PC-3 (cell line): ENCODE data around the gene KCNJ15.

ENCODE experiments used
- CTCF ChIP-seq: fragments of 300-600 bp; sonication (generic); conservative IDR thresholded peaks from 2 replicates; pipeline ENCODE4 v1.5.1; 2017; ENCODE audit warnings: antibody characterized with exemption, low read depth, mild to moderate bottlenecking, low read length
- EZH2 ChIP-seq: fragments of 300-600 bp; sonication (generic); IDR thresholded peaks from one replicate; pipeline ENCODE4 v1.6.1; 2017; ENCODE audit warnings: antibody characterized with exemption, mild to moderate bottlenecking, low read length; ENCODE audit not compliant: unreplicated experiment
- EZH2phosphoT487 ChIP-seq: fragments of 300-600 bp; sonication (generic); IDR thresholded peaks from 2 replicates; pipeline ENCODE4 v1.6.1; 2018; ENCODE audit warnings: mild to moderate bottlenecking, antibody characterized with exemption, low read length, borderline replicate concordance

GRCh38 chr21:38261851-38262250 lies 5.1 kb downstream of the KCNJ15 start:
- TF ChIP-seq CTCF: no peak
- no peak for TF ChIP-seq EZH2
- no peak for TF ChIP-seq EZH2phosphoT487
